ENCODE results near the gene DHRS7B. TPM values are rescaled to one million over a fixed set of nuclear protein-coding genes. Genes with fewer than 3 reads are reported as not detected.

DHRS7B gene
- total RNA-seq, 1 experiment from 2014 or later, result 9.4 TPM

DNA sequence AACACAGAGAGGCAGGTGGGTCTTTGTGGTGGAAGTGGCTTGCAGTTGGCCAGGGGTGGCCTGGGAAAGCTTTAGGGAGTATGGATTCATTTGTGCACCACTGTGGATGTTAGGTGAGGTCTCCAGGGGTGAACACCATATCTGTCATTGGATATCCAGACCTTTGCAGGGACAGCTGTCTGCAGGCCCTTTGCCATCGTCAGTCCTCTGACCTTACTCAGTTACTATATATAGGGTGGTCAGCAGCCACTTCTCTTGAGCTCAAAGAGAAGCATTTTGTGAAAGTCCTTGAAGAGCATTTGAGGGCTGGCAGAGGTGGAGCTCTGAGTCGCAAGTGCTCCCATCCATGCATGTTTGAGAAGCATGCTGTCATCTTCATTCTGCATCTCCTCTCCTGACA is 46.8 kb downstream of the DHRS7B start:
- no peaks in the 10 kb centered on the region; the same call in 1 of the 2 replicates for H3K4me1 ChIP-seq (ENCODE audit: control insufficient read depth, insufficient read depth, low read length)
- ATAC-seq (no peak), DNase-seq (ENCODE audit: low read depth, low spot score) (no peak)
- POLR2A ChIA-PET, result no interaction called here
- intact Hi-C loops (cut with micrococcal nuclease; ENCODE audit: unreplicated experiment) (no loop called here), in situ Hi-C loops (cut with HindIII; ENCODE audit: low pct_unique_long_range_greater_than_20kb, low sequenced_read_pairs) (no loop called here)
- CTCF ChIA-PET, result no interaction called here
- H3K4me3 ChIP-seq (ENCODE audit: low read depth in 2 of 2, low read length in 2 of 2), result no peak overlapping the region
- H3K9me3 ChIP-seq (ENCODE audit: control insufficient read depth, insufficient read depth, low read depth, low read length), result no peaks in the 10 kb centered on the region
- H3K36me3 ChIP-seq (ENCODE audit: control insufficient read depth, insufficient read depth, low read length), result no peaks in the 10 kb centered on the region
- TF ChIP-seq, protein P1, sequence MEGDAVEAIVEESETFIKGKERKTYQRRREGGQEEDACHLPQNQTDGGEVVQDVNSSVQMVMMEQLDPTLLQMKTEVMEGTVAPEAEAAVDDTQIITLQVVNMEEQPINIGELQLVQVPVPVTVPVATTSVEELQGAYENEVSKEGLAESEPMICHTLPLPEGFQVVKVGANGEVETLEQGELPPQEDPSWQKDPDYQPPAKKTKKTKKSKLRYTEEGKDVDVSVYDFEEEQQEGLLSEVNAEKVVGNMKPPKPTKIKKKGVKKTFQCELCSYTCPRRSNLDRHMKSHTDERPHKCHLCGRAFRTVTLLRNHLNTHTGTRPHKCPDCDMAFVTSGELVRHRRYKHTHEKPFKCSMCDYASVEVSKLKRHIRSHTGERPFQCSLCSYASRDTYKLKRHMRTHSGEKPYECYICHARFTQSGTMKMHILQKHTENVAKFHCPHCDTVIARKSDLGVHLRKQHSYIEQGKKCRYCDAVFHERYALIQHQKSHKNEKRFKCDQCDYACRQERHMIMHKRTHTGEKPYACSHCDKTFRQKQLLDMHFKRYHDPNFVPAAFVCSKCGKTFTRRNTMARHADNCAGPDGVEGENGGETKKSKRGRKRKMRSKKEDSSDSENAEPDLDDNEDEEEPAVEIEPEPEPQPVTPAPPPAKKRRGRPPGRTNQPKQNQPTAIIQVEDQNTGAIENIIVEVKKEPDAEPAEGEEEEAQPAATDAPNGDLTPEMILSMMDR (IDR thresholded peaks at IDR 0.05), result no peak
- no peak for TF ChIP-seq POLR2AphosphoS5 (IDR thresholded peaks at IDR 0.05; ENCODE audit: low read depth, low read length)
- TF ChIP-seq, protein P2, sequence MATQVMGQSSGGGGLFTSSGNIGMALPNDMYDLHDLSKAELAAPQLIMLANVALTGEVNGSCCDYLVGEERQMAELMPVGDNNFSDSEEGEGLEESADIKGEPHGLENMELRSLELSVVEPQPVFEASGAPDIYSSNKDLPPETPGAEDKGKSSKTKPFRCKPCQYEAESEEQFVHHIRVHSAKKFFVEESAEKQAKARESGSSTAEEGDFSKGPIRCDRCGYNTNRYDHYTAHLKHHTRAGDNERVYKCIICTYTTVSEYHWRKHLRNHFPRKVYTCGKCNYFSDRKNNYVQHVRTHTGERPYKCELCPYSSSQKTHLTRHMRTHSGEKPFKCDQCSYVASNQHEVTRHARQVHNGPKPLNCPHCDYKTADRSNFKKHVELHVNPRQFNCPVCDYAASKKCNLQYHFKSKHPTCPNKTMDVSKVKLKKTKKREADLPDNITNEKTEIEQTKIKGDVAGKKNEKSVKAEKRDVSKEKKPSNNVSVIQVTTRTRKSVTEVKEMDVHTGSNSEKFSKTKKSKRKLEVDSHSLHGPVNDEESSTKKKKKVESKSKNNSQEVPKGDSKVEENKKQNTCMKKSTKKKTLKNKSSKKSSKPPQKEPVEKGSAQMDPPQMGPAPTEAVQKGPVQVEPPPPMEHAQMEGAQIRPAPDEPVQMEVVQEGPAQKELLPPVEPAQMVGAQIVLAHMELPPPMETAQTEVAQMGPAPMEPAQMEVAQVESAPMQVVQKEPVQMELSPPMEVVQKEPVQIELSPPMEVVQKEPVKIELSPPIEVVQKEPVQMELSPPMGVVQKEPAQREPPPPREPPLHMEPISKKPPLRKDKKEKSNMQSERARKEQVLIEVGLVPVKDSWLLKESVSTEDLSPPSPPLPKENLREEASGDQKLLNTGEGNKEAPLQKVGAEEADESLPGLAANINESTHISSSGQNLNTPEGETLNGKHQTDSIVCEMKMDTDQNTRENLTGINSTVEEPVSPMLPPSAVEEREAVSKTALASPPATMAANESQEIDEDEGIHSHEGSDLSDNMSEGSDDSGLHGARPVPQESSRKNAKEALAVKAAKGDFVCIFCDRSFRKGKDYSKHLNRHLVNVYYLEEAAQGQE (IDR thresholded peaks at IDR 0.05; ENCODE audit: insufficient read depth in 1 of 2, low read depth in 2 of 2, low read length in 1 of 2), result no peak
- TF ChIP-seq SIN3A (IDR thresholded peaks at IDR 0.05; ENCODE audit: borderline replicate concordance, insufficient read depth, low read depth, low read length), result no peak
- TF ChIP-seq TCF7L2 (IDR thresholded peaks at IDR 0.05; ENCODE audit: low read depth, low read length), result no peak
- H3K27me3 ChIP-seq (ENCODE audit: control insufficient read depth, insufficient read depth, low read length), result no peaks in the 10 kb centered on the region
- BruUV-seq (replicated peaks), result no TSS peak
- H3K27ac ChIP-seq (ENCODE audit: low read length), result no peak overlapping the region

DNA sequence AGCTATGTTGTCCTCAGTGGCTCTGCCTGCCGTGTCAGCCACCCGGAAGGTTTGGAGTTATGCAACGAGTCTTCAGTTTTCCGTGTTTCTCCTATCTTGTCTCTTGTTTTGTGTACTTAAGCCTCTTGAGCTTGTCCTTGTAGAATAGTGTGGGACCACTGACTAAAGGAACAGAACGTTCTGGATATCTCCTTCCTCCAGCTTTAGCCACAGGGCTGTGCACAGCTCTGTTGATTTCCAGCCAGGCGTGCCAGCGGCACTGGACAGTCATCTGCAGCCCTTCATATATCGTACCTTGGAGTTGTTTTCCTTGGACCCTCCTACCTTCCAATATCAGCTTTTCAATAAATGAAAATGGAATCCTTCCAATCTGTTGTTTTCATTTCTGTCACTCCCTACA is 47.4 kb downstream of the DHRS7B start:
- ChIA-PET CTCF (no interaction called here), POLR2A (no interaction called here)
- Histone ChIP-seq H3K4me1 (ENCODE audit: control insufficient read depth, insufficient read depth, low read length) (no peaks in the 10 kb centered on the region; the same call in 1 of the 2 replicates), H3K27me3 (ENCODE audit: control insufficient read depth, insufficient read depth, low read length) (no peaks in the 10 kb centered on the region), H3K4me3 (ENCODE audit: low read depth in 2 of 2, low read length in 2 of 2) (no peak overlapping the region), H3K36me3 (ENCODE audit: control insufficient read depth, insufficient read depth, low read length) (no peaks in the 10 kb centered on the region), H3K9me3 (ENCODE audit: control insufficient read depth, insufficient read depth, low read depth, low read length) (no peaks in the 10 kb centered on the region), H3K27ac (ENCODE audit: low read length) (no peak overlapping the region)
- TF ChIP-seq POLR2AphosphoS5 (IDR thresholded peaks at IDR 0.05; ENCODE audit: low read depth, low read length) (no peak), SIN3A (IDR thresholded peaks at IDR 0.05; ENCODE audit: borderline replicate concordance, insufficient read depth, low read depth, low read length) (no peak), TCF7L2 (IDR thresholded peaks at IDR 0.05; ENCODE audit: low read depth, low read length) (no peak)
- TF ChIP-seq, protein P1 (IDR thresholded peaks at IDR 0.05), result no peak
- TF ChIP-seq, protein P2 (IDR thresholded peaks at IDR 0.05; ENCODE audit: insufficient read depth in 1 of 2, low read depth in 2 of 2, low read length in 1 of 2), result no peak
- no TSS peak for BruUV-seq (replicated peaks)
- intact Hi-C loops (cut with micrococcal nuclease; ENCODE audit: unreplicated experiment), result no loop called here
- ATAC-seq (no peak), DNase-seq (ENCODE audit: low read depth, low spot score) (no peak)
- in situ Hi-C loops (cut with HindIII; ENCODE audit: low pct_unique_long_range_greater_than_20kb, low sequenced_read_pairs), result no loop called here

All from Panc1 (cell line).